DND-41 (cell line): Measurements from ENCODE around the gene RAB25.

Experiments used
- EZH2 ChIP-seq: IDR thresholded peaks from 3 replicates; pipeline ENCODE4 v1.6.1; 2012; ENCODE audit warnings: borderline replicate concordance, low read depth, mild to moderate bottlenecking, moderate library complexity, low read length, inconsistent platforms; ENCODE audit not compliant: severe bottlenecking
- TF ChIP-seq, protein P1 (sequence below): IDR thresholded peaks from 2 replicates; pipeline ENCODE4 v1.5.1; 2012; ENCODE audit warnings: borderline replicate concordance, low read length, moderate library complexity, mild to moderate bottlenecking; ENCODE audit not compliant: poor library complexity, severe bottlenecking; ENCODE audit errors: extremely low read depth

DNA sequence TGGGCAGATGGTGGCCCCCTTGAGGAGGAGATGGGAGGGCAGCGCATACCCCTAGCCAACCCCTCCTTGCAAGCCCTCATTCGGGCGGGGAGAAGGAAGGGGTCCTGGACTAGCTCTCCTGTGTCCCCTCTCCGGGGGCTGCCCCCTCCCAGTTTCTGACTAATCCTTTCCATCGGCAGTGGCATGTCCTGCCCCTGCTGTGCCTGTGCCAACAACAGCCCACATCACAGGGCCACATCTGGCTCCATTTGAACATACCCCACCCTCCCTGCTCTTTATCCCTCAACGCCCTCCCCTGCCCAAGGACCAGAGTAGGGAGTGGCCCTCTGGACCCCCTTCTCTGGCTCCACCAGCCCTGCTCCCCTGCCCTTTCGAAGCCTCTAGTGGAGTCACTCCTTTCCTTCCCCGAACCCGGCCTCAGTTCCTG is 42.6 kb downstream of the RAB25 start:
- TF ChIP-seq, protein P1, sequence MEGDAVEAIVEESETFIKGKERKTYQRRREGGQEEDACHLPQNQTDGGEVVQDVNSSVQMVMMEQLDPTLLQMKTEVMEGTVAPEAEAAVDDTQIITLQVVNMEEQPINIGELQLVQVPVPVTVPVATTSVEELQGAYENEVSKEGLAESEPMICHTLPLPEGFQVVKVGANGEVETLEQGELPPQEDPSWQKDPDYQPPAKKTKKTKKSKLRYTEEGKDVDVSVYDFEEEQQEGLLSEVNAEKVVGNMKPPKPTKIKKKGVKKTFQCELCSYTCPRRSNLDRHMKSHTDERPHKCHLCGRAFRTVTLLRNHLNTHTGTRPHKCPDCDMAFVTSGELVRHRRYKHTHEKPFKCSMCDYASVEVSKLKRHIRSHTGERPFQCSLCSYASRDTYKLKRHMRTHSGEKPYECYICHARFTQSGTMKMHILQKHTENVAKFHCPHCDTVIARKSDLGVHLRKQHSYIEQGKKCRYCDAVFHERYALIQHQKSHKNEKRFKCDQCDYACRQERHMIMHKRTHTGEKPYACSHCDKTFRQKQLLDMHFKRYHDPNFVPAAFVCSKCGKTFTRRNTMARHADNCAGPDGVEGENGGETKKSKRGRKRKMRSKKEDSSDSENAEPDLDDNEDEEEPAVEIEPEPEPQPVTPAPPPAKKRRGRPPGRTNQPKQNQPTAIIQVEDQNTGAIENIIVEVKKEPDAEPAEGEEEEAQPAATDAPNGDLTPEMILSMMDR = no peak
- no peak for TF ChIP-seq EZH2
